Measurements from ENCODE around the gene WARS2. TPM values are rescaled to one million over a fixed set of nuclear protein-coding genes. Genes with fewer than 3 reads are reported as not detected.

The WARS2 gene
- total RNA-seq, 1 experiment from 2014 or later: 21.2 TPM

DNA sequence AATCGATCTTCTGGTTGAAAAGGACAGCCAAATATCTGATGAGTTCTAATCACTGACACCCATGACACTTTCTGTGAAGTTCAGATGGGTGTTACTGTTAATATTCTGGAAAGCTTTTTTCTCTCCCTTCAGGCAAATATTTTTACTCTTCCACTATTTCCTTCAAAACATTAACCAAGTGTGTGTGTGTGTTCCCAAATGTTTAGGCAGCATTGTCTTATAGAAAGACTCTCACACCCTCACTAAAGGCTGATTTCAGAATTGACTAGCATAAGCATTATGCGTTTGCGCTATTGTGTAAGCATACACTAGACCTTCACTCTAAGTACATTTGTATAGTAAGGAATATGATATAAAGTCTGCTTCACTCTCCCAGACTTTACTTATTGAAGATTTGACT lies 24.7 kb downstream of the WARS2 start:
- Histone ChIP-seq H4K20me1 (ENCODE audit: insufficient read depth, low read depth, low read length) (0 out of 2 replicates have a peak, but pooled peaks cover 4% of the 10 kb centered on the region), H3K9me3 (ENCODE audit: low read length) (no peaks in the 10 kb centered on the region), H3K36me3 (ENCODE audit: insufficient read depth, low read length) (no peaks in the 10 kb centered on the region), H3K4me2 (ENCODE audit: low read depth, low read length, poor library complexity, severe bottlenecking) (no peak overlapping the region), H3K27ac (ENCODE audit: low read length) (no peak overlapping the region), H3K9ac (ENCODE audit: low read length) (no peak overlapping the region), H2AFZ (ENCODE audit: low read length) (no peak overlapping the region), H3K4me1 (ENCODE audit: low read length) (no peaks in the 10 kb centered on the region), H3K27me3 (ENCODE audit: low read length) (no peaks in the 10 kb centered on the region), H3K9me2 (replicated peaks; ENCODE audit: insufficient read depth, low read length) (no peaks in the 10 kb centered on the region), H3K4me3 (ENCODE audit: low read length) (no peak overlapping the region), H3K79me2 (ENCODE audit: low read length) (no peaks in the 10 kb centered on the region)
- no peak for DNase-seq

DNA sequence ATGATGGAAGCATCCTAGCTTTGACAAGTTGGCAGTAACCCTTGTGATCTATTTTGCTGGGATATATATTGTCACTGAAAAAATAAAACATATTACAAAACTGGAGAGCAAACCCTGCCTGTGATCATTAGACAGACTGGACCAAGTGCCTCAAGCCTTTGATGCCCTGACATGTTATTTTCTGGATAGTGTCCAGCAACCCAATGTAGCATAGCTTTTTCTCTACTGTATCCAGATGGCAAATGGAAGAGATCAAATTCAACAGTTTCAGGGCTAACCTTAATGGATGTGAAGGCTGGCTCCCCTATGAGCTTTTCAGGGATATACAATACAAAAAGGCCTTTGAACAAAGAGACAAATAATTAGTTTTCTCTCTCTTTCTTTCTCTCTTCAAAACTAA lies 25.1 kb downstream of the WARS2 start:
- Histone ChIP-seq H3K27ac (ENCODE audit: low read length) (no peak overlapping the region), H4K20me1 (ENCODE audit: insufficient read depth, low read depth, low read length) (0 out of 2 replicates have a peak, but pooled peaks cover 4% of the 10 kb centered on the region), H3K79me2 (ENCODE audit: low read length) (no peaks in the 10 kb centered on the region), H2AFZ (ENCODE audit: low read length) (no peak overlapping the region), H3K27me3 (ENCODE audit: low read length) (no peaks in the 10 kb centered on the region), H3K4me2 (ENCODE audit: low read depth, low read length, poor library complexity, severe bottlenecking) (no peak overlapping the region), H3K36me3 (ENCODE audit: insufficient read depth, low read length) (no peaks in the 10 kb centered on the region), H3K9me2 (replicated peaks; ENCODE audit: insufficient read depth, low read length) (no peaks in the 10 kb centered on the region), H3K4me3 (ENCODE audit: low read length) (no peak overlapping the region), H3K4me1 (ENCODE audit: low read length) (no peaks in the 10 kb centered on the region), H3K9ac (ENCODE audit: low read length) (no peak overlapping the region), H3K9me3 (ENCODE audit: low read length) (no peaks in the 10 kb centered on the region)
- no peak for DNase-seq

DNA sequence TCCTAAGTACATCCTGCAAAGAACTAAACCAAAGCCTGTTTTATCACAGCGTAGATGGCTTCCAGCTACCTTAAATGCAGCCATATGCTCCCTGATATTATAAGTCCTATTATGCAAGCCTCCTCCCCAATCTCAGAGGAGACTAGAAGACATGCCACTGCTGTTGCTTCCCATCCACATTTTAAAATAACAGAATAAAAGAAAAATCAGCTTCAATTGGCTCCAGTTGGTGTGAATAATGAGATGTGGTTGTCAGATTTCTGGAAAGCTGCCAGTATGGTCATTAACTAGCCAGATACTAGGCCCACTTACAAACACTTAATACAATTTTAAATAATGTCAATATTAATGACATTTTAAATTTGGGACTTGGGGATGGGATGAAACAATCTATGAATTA lies 25.7 kb downstream of the WARS2 start:
- Histone ChIP-seq H3K9me3 (ENCODE audit: low read length) (no peaks in the 10 kb centered on the region), H3K9ac (ENCODE audit: low read length) (no peak overlapping the region), H3K4me3 (ENCODE audit: low read length) (no peak overlapping the region), H2AFZ (ENCODE audit: low read length) (no peak overlapping the region), H4K20me1 (ENCODE audit: insufficient read depth, low read depth, low read length) (0 out of 2 replicates have a peak, but pooled peaks cover 4% of the 10 kb centered on the region), H3K4me1 (ENCODE audit: low read length) (no peaks in the 10 kb centered on the region), H3K4me2 (ENCODE audit: low read depth, low read length, poor library complexity, severe bottlenecking) (no peak overlapping the region), H3K27me3 (ENCODE audit: low read length) (no peaks in the 10 kb centered on the region), H3K36me3 (ENCODE audit: insufficient read depth, low read length) (no peaks in the 10 kb centered on the region), H3K79me2 (ENCODE audit: low read length) (no peaks in the 10 kb centered on the region), H3K27ac (ENCODE audit: low read length) (no peak overlapping the region), H3K9me2 (replicated peaks; ENCODE audit: insufficient read depth, low read length) (no peaks in the 10 kb centered on the region)
- no peak for DNase-seq

DNA sequence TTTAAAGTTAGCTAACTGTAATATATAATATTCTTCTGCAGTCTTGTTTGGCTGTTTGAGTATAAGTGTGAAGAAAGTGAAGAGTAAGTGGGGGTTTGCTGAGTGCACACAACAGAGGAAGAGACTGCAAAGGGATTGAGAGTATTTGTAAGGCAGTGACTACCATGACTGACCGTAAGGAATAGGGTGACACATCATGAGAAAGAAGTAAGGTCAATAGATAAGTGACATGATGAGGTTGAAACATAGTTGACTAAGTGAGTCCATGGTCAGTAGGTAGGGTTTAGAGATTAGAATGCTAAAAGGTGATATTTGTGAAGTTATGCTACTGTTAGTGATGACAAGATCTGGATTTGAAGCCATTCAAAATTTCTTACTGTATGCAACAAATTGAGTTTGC lies 27.7 kb downstream of the WARS2 start:
- H3K4me2 ChIP-seq (ENCODE audit: low read depth, low read length, poor library complexity, severe bottlenecking): no peak overlapping the region
- no peak for DNase-seq
- no peaks in the 10 kb centered on the region for H3K27me3 ChIP-seq (ENCODE audit: low read length)

DNA sequence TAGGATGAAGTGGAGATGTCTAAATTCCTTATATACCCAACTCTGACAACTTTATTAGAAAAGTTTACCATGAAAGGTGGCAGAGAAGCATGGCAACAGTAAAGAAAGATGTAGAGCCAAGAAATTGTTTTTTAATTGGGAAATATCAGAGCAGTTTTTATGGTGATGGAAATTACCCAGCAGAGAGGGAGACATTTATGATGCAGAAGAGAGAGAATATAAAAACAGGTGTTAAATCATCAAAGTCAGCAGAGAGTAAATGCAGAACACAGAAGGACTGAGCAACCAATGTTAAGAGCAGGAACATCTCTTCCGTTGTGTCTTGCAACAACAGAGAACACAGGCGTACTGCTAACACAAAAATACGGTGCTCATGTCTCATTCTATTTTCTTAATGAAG lies 28.2 kb downstream of the WARS2 start:
- no peak overlapping the region for H3K4me3 ChIP-seq (ENCODE audit: low read length)
- H3K9me2 ChIP-seq (replicated peaks; ENCODE audit: insufficient read depth, low read length): no peaks in the 10 kb centered on the region
- H3K4me1 ChIP-seq (ENCODE audit: low read length): no peaks in the 10 kb centered on the region
- H3K27ac ChIP-seq (ENCODE audit: low read length): no peak overlapping the region
- H3K9ac ChIP-seq (ENCODE audit: low read length): no peak overlapping the region
- H4K20me1 ChIP-seq (ENCODE audit: insufficient read depth, low read depth, low read length): 0 out of 2 replicates have a peak, but pooled peaks cover 4% of the 10 kb centered on the region
- H3K9me3 ChIP-seq (ENCODE audit: low read length): no peaks in the 10 kb centered on the region
- no peak for DNase-seq
- H2AFZ ChIP-seq (ENCODE audit: low read length): no peak overlapping the region
- H3K79me2 ChIP-seq (ENCODE audit: low read length): no peaks in the 10 kb centered on the region
- H3K36me3 ChIP-seq (ENCODE audit: insufficient read depth, low read length): no peaks in the 10 kb centered on the region
- no peaks in the 10 kb centered on the region for H3K27me3 ChIP-seq (ENCODE audit: low read length)
- H3K4me2 ChIP-seq (ENCODE audit: low read depth, low read length, poor library complexity, severe bottlenecking): no peak overlapping the region

More for the DNA sequence above, 27.7 kb downstream of the WARS2 start:
- H3K36me3 ChIP-seq (ENCODE audit: insufficient read depth, low read length): no peaks in the 10 kb centered on the region
- H3K4me3 ChIP-seq (ENCODE audit: low read length): no peak overlapping the region
- H2AFZ ChIP-seq (ENCODE audit: low read length): no peak overlapping the region
- no peaks in the 10 kb centered on the region for H3K4me1 ChIP-seq (ENCODE audit: low read length)
- no peak overlapping the region for H3K9ac ChIP-seq (ENCODE audit: low read length)
- H3K9me3 ChIP-seq (ENCODE audit: low read length): no peaks in the 10 kb centered on the region
- H3K9me2 ChIP-seq (replicated peaks; ENCODE audit: insufficient read depth, low read length): no peaks in the 10 kb centered on the region
- H3K79me2 ChIP-seq (ENCODE audit: low read length): no peaks in the 10 kb centered on the region
- H4K20me1 ChIP-seq (ENCODE audit: insufficient read depth, low read depth, low read length): 0 out of 2 replicates have a peak, but pooled peaks cover 4% of the 10 kb centered on the region
- H3K27ac ChIP-seq (ENCODE audit: low read length): no peak overlapping the region

DNA sequence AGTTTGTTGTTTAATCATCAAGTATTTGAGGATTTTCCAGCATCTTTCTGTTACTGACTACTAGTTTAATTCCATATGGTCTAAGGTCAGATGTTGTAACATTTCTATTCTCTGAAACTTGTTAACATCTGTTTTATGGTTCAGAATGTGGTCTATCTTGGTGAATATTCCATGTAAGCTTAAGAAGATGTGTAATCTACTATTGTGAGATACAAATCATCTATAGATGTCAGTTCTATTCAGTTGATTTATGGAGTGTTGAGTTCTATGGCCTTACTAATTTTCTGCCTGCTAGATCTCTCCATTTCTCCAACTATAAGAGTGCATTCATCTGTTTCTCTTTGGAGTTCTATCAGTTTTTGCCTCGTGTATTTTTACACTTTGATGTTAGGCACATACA lies 31.5 kb downstream of the WARS2 start:
- Histone ChIP-seq H3K27ac (ENCODE audit: low read length) (no peak overlapping the region), H3K4me2 (ENCODE audit: low read depth, low read length, poor library complexity, severe bottlenecking) (no peak overlapping the region), H3K27me3 (ENCODE audit: low read length) (no peaks in the 10 kb centered on the region), H3K9me2 (replicated peaks; ENCODE audit: insufficient read depth, low read length) (no peaks in the 10 kb centered on the region), H3K4me3 (ENCODE audit: low read length) (no peak overlapping the region), H3K36me3 (ENCODE audit: insufficient read depth, low read length) (no peaks in the 10 kb centered on the region), H3K4me1 (ENCODE audit: low read length) (no peaks in the 10 kb centered on the region), H3K9me3 (ENCODE audit: low read length) (no peaks in the 10 kb centered on the region), H3K79me2 (ENCODE audit: low read length) (no peaks in the 10 kb centered on the region), H4K20me1 (ENCODE audit: insufficient read depth, low read depth, low read length) (no peaks in the 10 kb centered on the region), H3K9ac (ENCODE audit: low read length) (no peak overlapping the region), H2AFZ (ENCODE audit: low read length) (no peak overlapping the region)
- DNase-seq: no peak

DNA sequence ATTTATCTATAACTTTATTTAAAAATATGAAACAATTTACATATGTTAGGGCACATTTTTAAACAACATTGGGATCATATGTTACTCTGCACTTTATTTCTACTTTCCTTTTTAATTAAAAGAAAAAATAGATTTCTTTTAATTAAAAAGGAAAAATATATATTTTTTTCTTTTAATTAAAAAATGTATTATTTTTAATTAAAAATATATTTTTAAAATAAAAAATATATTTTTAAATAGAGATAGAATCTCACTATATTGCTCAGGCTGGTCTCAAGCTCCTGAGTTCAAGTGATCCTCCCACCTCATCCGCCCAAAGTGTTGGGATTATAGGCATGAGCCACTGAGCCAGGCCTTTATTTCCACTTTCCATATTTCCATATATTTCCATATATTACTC lies 36.7 kb downstream of the WARS2 start:
- H3K4me3 ChIP-seq (ENCODE audit: low read length): no peak overlapping the region
- H3K9ac ChIP-seq (ENCODE audit: low read length): no peak overlapping the region
- no peak overlapping the region for H3K27ac ChIP-seq (ENCODE audit: low read length)
- H3K36me3 ChIP-seq (ENCODE audit: insufficient read depth, low read length): no peaks in the 10 kb centered on the region
- H3K9me3 ChIP-seq (ENCODE audit: low read length): no peaks in the 10 kb centered on the region
- DNase-seq: no peak
- no peak overlapping the region for H2AFZ ChIP-seq (ENCODE audit: low read length)
- H3K4me2 ChIP-seq (ENCODE audit: low read depth, low read length, poor library complexity, severe bottlenecking): no peak overlapping the region
- H3K27me3 ChIP-seq (ENCODE audit: low read length): no peaks in the 10 kb centered on the region
- no peaks in the 10 kb centered on the region; the same call in 1 of the 2 replicates for H3K4me1 ChIP-seq (ENCODE audit: low read length)
- H4K20me1 ChIP-seq (ENCODE audit: insufficient read depth, low read depth, low read length): no peaks in the 10 kb centered on the region; the same call in 1 of the 2 replicates
- H3K79me2 ChIP-seq (ENCODE audit: low read length): no peaks in the 10 kb centered on the region
- no peaks in the 10 kb centered on the region for H3K9me2 ChIP-seq (replicated peaks; ENCODE audit: insufficient read depth, low read length)

DNA sequence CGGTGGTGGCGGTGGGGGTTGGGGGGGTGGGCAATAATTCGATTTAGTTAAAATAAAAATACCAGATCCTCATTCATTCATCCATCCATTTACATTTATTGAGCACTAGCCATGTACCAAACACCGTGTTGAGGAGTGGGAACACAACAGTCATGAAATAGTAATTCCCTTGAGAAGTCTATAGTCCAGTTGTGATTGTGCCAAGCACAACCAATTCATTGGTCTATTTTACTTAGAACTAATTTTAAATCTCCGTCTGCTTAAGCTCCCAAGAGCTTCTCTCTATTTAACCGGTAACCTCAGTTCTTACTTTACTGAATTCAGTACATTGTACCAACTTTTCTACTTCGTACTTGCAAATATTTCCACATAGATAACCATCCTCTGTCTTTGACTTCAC lies 38.4 kb downstream of the WARS2 start:
- H3K36me3 ChIP-seq (ENCODE audit: insufficient read depth, low read length): no peaks in the 10 kb centered on the region
- H3K27ac ChIP-seq (ENCODE audit: low read length): no peak overlapping the region
- no peaks in the 10 kb centered on the region for H3K9me2 ChIP-seq (replicated peaks; ENCODE audit: insufficient read depth, low read length)
- H3K27me3 ChIP-seq (ENCODE audit: low read length): no peaks in the 10 kb centered on the region
- peaks cover 6% of the 10 kb centered on the region for H4K20me1 ChIP-seq (ENCODE audit: insufficient read depth, low read depth, low read length)
- no peak overlapping the region for H3K4me3 ChIP-seq (ENCODE audit: low read length)
- H3K9me3 ChIP-seq (ENCODE audit: low read length): no peaks in the 10 kb centered on the region
- H3K79me2 ChIP-seq (ENCODE audit: low read length): no peaks in the 10 kb centered on the region
- no peak overlapping the region for H3K4me2 ChIP-seq (ENCODE audit: low read depth, low read length, poor library complexity, severe bottlenecking)
- no peaks in the 10 kb centered on the region; the same call in 1 of the 2 replicates for H3K4me1 ChIP-seq (ENCODE audit: low read length)
- DNase-seq: no peak
- no peak overlapping the region for H2AFZ ChIP-seq (ENCODE audit: low read length)
- H3K9ac ChIP-seq (ENCODE audit: low read length): no peak overlapping the region

DNA sequence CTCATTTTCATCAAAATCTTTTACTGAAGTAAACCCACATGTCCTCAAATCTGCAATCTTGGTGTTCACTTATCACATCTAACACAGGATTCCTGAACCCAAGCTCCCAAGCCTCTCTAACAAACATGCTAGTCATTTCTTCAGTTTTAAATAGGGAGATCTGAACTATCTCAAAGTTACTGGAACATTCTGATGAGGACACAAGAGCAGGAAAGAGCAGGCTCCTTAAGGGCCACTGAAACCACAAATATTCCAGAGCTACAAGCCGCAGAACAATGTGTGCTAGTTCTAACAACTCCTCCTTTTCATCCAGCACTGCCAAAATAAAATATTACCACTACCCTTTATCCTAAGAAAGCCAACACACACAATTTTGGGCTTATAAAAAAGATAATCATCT lies 38.9 kb downstream of the WARS2 start:
- Histone ChIP-seq H3K9me2 (replicated peaks; ENCODE audit: insufficient read depth, low read length) (no peaks in the 10 kb centered on the region), H4K20me1 (ENCODE audit: insufficient read depth, low read depth, low read length) (peaks cover 11% of the 10 kb centered on the region), H3K9ac (ENCODE audit: low read length) (no peak overlapping the region), H3K27me3 (ENCODE audit: low read length) (no peaks in the 10 kb centered on the region), H2AFZ (ENCODE audit: low read length) (no peak overlapping the region), H3K4me2 (ENCODE audit: low read depth, low read length, poor library complexity, severe bottlenecking) (no peak overlapping the region), H3K4me3 (ENCODE audit: low read length) (no peak overlapping the region), H3K36me3 (ENCODE audit: insufficient read depth, low read length) (no peaks in the 10 kb centered on the region), H3K27ac (ENCODE audit: low read length) (no peak overlapping the region), H3K79me2 (ENCODE audit: low read length) (no peaks in the 10 kb centered on the region), H3K4me1 (ENCODE audit: low read length) (no peaks in the 10 kb centered on the region; the same call in 1 of the 2 replicates), H3K9me3 (ENCODE audit: low read length) (no peaks in the 10 kb centered on the region)
- no peak for DNase-seq
